Spleen (tissue), 11 donors: ENCODE results near the gene DTX3L. TPM values are rescaled to one million over a fixed set of nuclear protein-coding genes. Genes with fewer than 3 reads are reported as not detected.

Source experiments
- DNase-seq: peaks from one replicate; pipeline ENCODE4 v3.0.0-alpha.2; 2020
- H3K27ac ChIP-seq, 8 donors: fragments of 200-600 bp; sonication (generic) in 7 of 8; 1 replicate in 4 of 8; 2 replicates in 4 of 8; pipeline versions ENCODE4 v1.5.0 to v1.8.0; 2016 to 2021; ENCODE audit warnings: inconsistent platforms in 4 of 8, mild to moderate bottlenecking in 4 of 8, moderate library complexity in 1 of 8
- H3K27me3 ChIP-seq, 7 donors: fragments of 200-600 bp; sonication (generic) in 6 of 7; replicated peaks in 1 of 7; 1 replicate in 4 of 7; 2 replicates in 3 of 7; pipeline versions ENCODE4 v1.5.0 to v1.8.0; 2016 to 2021; ENCODE audit warnings: inconsistent platforms in 3 of 7, mild to moderate bottlenecking in 1 of 7
- H3K36me3 ChIP-seq, 6 donors: fragments of 200-600 bp; sonication (generic) in 5 of 6; 1 replicate in 4 of 6; 2 replicates in 2 of 6; pipeline versions ENCODE4 v1.5.0 to v1.8.0; 2016 to 2021; ENCODE audit warnings: inconsistent platforms in 2 of 6
- H3K4me1 ChIP-seq, 6 donors: fragments of 200-600 bp; sonication (generic) in 5 of 6; 1 replicate in 3 of 6; 2 replicates in 3 of 6; pipeline versions ENCODE4 v1.5.0 to v1.8.0; 2016 to 2021; ENCODE audit warnings: inconsistent platforms in 3 of 6
- H3K4me3 ChIP-seq, 8 donors: fragments of 200-600 bp; sonication (generic) in 7 of 8; 1 replicate in 4 of 8; 2 replicates in 4 of 8; pipeline versions ENCODE4 v1.5.0 to v1.8.0; 2016 to 2021; ENCODE audit warnings: inconsistent platforms in 4 of 8, mild to moderate bottlenecking in 4 of 8, moderate library complexity in 2 of 8
- H3K9me3 ChIP-seq, 8 donors: fragments of 200-600 bp; sonication (generic) in 7 of 8; 1 replicate in 4 of 8; 2 replicates in 4 of 8; pipeline versions ENCODE4 v1.5.0 to v1.8.0; 2016 to 2021; ENCODE audit warnings: inconsistent platforms in 4 of 8
- CTCF ChIP-seq, 11 experiments: fragments of 200-600 bp in 7 of 11; fragments of 450-650 bp in 4 of 11; sonication (generic) in 4 of 11; IDR thresholded peaks in 8 of 11; conservative IDR thresholded peaks in 3 of 11; 1 replicate in 7 of 11; 2 replicates in 4 of 11; pipeline versions ENCODE4 v1.4.0 to v1.8.0; 2016 to 2021; ENCODE audit warnings: antibody characterized with exemption in 11 of 11, inconsistent platforms in 4 of 11, mild to moderate bottlenecking in 1 of 11
- POLR2A ChIP-seq, 3 donors: fragments of 450-650 bp; IDR thresholded peaks; one replicate each; pipeline ENCODE4 v1.5.1; 2017; ENCODE audit warnings: antibody characterized with exemption in 3 of 3, mild to moderate bottlenecking in 1 of 3
- POLR2AphosphoS5 ChIP-seq, 3 donors: sonication (generic); formaldehyde crosslinking; IDR thresholded peaks; one replicate each; pipeline ENCODE4 v1.5.1; 2017; ENCODE audit warnings: antibody characterized with exemption in 3 of 3
- WGBS, 5 donors: extraction: QIAGEN DNeasy Blood & Tissue Kit in 3 of 5; methylation state at CpG; one replicate each; pipeline versions ENCODE4 v1.1.5 to v1.1.7; 2013 to 2018; 5-methylcytosine and 5-hydroxymethylcytosine counted together
- intact Hi-C: fragments of 100-400 bp; cut with DNase I; formaldehyde crosslinking; loops from one replicate; pipeline ENCODE4 v1.15.0; 2023; ENCODE audit warnings: low total_unique reads
- polyA plus RNA-seq, 3 donors: library from polyadenylated mRNA; stranded (reverse); fragments of 200-250 nt; gene quantifications; one replicate each; pipeline ENCODE4 v1.2.1, GENCODE V29; 2013
- total RNA-seq, 7 donors: library from RNA; depleted of rRNA in 3 of 7; stranded (reverse); fragments of >200 nt in 3 of 7; fragmentation: NEBNext Ultra II Directional in 4 of 7; extraction: Animal tissue kit (Norgen Biotek cat#: 25700) in 4 of 7; gene quantifications; one replicate each; pipeline versions ENCODE4 v1.1.0 to v1.2.1, GENCODE V29; 2016 to 2021
- donor health status: healthy with polysubstance abuse.
- donor health status: DM: no; HTN: no; CAD: no; lungs with moderate emphysema.
- donor health status: DM: no; HTN: no; CAD: no.
- donor health status: Bipolar disorder and iron deficiency.
- donor health status: healthy.
- donor health status: DM: no; HTN: no; CAD: no.
- donor health status: DM: yes; HTN: yes; CAD: no.

Gene DTX3L
- total and polyA plus RNA-seq, 10 donors, result 11.0 to 68.4 (median 63.3) TPM

DNA sequence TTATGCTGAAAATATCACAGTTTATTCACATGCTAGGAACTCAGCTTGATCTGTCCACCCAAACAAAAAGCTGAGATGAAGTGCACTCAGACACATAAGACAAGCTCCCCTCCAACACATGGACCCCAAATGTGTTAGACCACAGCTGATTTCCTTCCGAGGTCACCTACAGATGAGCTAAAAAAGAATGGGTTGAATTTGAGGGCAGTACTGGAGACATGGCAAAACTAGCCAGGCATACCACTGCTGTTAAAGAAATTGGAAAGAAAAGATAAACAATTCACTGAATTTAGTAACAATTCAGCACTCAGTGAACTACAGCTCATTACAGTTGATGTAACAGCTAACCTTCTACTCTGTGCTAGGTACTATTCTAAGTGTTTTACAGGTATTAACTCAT is 15.5 kb upstream of the DTX3L start:
- no peaks in the 10 kb centered on the region for H3K9me3 ChIP-seq
- no peak for DNase-seq
- no peak overlapping the region for H3K4me3 ChIP-seq
- intact Hi-C loops, result no loop called here
- no peak overlapping the region for H3K27ac ChIP-seq
- H3K27me3 ChIP-seq, result no peaks in the 10 kb centered on the region
- peaks cover 4 to 100% (median 87%) of the 10 kb centered on the region in 6 donors for H3K36me3 ChIP-seq
- peaks cover 0 to 9% (median 0%) of the 10 kb centered on the region in 6 donors for H3K4me1 ChIP-seq
- 86 to 92% (median 90%) methylated on average over 1 of the region's 1 CpG for WGBS, 5 donors
- TF ChIP-seq CTCF (IDR thresholded peaks at IDR 0.05 in 8 of 11, conservative IDR thresholded peaks at IDR 0.05 in 3 of 11) (no peak), POLR2AphosphoS5 (IDR thresholded peaks at IDR 0.05) (no peak), POLR2A (IDR thresholded peaks at IDR 0.05) (no peak)

DNA sequence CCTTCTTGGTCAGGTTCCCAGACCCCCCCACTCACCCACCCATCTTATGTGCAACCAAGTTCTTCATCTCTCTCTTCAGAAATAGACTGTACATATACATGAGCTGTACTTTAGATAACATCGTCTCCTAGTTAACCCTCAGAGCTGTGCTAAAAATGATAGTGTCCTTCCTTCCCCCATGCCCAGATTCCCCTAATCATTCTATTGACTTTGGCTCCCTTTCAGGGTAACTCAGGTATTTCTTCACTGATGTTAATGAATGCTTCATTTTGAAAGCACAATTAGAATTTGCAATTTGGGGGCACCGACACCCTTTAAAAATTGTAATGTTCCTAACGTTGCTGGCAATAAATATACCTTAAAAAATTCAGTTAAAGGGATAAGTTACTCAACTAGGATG is 11.0 kb upstream of the DTX3L start:
- H3K27me3 ChIP-seq, result no peaks in the 10 kb centered on the region
- intact Hi-C loops, result no loop called here
- no peak for DNase-seq
- no peak overlapping the region for H3K27ac ChIP-seq
- H3K9me3 ChIP-seq, result no peaks in the 10 kb centered on the region
- H3K4me3 ChIP-seq, result no peak overlapping the region
- WGBS, 5 donors, result 63 to 92% (median 76%) methylated on average over 3 of the region's 3 CpGs
- TF ChIP-seq POLR2A (IDR thresholded peaks at IDR 0.05), result no peak
- TF ChIP-seq POLR2AphosphoS5 (IDR thresholded peaks at IDR 0.05), result no peak
- TF ChIP-seq CTCF (IDR thresholded peaks at IDR 0.05 in 8 of 11, conservative IDR thresholded peaks at IDR 0.05 in 3 of 11), result no peak
- H3K36me3 ChIP-seq, result peaks cover 4 to 100% (median 92%) of the 10 kb centered on the region in 6 donors
- H3K4me1 ChIP-seq, result peaks cover 0 to 43% (median 10%) of the 10 kb centered on the region in 6 donors

DNA sequence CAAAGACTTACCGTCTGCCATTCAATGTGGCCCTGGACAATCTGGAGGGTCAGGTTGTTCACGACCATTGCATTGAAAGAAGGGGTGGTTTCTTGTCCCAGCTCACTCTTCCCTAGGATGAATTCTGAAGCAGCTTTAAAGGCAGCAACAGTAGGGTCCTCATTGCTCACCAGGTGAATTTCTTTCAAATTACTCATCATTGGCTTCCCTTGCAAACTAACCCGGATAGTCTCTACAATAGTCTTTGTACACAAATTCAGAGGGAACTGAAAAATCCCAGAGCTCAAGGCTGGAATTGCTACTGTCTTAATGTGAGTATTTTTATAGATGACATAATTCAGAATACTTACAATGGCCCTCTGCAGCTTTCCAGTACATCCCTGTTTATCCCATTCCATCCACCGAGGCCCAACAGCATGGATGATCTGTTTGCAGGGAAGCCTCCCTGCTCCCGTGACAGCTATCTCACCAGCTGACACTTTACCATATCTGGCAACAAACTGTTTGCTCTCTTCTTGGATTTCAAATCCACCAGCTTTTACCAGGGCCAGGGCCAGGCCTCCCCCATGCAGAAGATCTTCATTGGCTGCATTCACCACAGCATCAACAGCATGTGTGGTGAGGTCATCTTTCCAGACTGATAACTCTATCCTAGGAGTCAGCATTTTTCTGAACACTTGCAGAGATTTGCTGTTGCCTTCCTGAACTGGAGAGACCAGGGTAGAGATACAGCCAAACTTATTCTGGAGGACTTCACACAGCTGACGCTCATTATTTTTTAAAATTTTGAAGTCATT is 8.7 kb upstream of the DTX3L start:
- Histone ChIP-seq H3K27ac (no peak overlapping the region), H3K4me3 (no peak overlapping the region), H3K4me1 (peaks cover 0 to 54% (median 16%) of the 10 kb centered on the region in 6 donors), H3K9me3 (no peaks in the 10 kb centered on the region), H3K27me3 (no peaks in the 10 kb centered on the region), H3K36me3 (peaks cover 4 to 98% (median 83%) of the 10 kb centered on the region in 6 donors)
- 91 to 96% (median 95%) methylated on average over 6 of the region's 6 CpGs for WGBS, 5 donors
- no peak for DNase-seq
- intact Hi-C loops, result no loop called here
- TF ChIP-seq CTCF (IDR thresholded peaks at IDR 0.05 in 8 of 11, conservative IDR thresholded peaks at IDR 0.05 in 3 of 11), result no peak
- TF ChIP-seq POLR2A (IDR thresholded peaks at IDR 0.05), result no peak
- no peak for TF ChIP-seq POLR2AphosphoS5 (IDR thresholded peaks at IDR 0.05)

DNA sequence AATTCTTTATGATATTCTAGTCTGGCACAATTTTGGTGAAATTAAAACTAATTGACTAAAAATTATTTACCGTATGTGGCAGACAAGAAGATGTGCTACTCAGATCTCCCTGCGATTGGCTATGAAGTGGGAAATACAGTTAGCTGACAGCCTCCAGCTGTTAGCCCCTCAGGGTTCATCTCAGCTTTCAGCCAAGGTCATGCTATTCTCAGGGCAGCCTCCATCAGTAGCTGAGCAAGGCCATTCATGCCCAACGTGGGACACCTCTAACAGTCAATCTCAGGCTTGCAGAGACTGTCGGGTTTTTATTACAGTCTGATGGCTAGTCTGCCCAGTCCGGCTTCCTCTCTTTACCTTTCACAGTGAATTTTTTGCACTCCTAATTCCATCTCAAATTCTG is 6.8 kb upstream of the DTX3L start:
- peaks cover 12 to 73% (median 33%) of the 10 kb centered on the region in 6 donors for H3K4me1 ChIP-seq
- no peaks in the 10 kb centered on the region for H3K9me3 ChIP-seq
- no peaks in the 10 kb centered on the region for H3K27me3 ChIP-seq
- no peak overlapping the region for H3K27ac ChIP-seq
- DNase-seq, result no peak
- TF ChIP-seq POLR2A (IDR thresholded peaks at IDR 0.05), result no peak
- TF ChIP-seq CTCF (IDR thresholded peaks at IDR 0.05 in 8 of 11, conservative IDR thresholded peaks at IDR 0.05 in 3 of 11), result no peak
- no peak for TF ChIP-seq POLR2AphosphoS5 (IDR thresholded peaks at IDR 0.05)
- 82 to 91% (median 87%) methylated on average over 5 of the region's 5 CpGs for WGBS, 5 donors
- no peak overlapping the region for H3K4me3 ChIP-seq
- intact Hi-C loops, result no loop called here
- peaks cover 0 to 85% (median 66%) of the 10 kb centered on the region in 6 donors for H3K36me3 ChIP-seq
